GM18499 (cell line): Measurements from ENCODE around the gene COL15A1.
"Not testable (repeated sequence)": the region's sequence is repeated elsewhere in the genome, so short reads cannot be mapped to it uniquely, and the experiment has no call there.

Source experiments
- ATAC-seq: cut with Tn5 transposase; IDR thresholded peaks from one replicate; pipeline ENCODE4 v1.9.1; 2021; ENCODE audit warnings: moderate number of reproducible peaks; ENCODE audit not compliant: insufficient read depth, unreplicated experiment

The COL15A1 gene

DNA sequence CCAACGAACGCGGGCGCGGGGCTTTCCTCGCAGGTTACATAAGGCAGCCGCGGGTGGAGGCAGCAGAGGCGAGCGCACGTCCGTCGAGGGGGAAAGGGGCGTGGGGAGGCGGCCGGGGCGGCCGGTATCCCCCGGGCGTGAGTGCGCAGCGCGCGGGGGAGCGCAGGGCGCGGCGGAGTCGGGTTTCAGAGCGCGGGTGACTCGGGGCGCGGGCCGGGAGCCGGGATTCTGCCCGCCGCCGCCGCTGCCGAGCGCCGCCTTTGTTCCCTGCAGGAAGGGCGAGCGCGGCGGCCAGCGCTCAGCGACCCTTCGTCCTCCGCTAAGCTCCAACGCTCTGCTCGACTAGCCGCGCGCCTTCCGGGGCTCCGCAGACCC lies at the start of gene COL15A1:
TSS of gene COL15A1 (plus strand) at position 226 of the 375 bp plus-strand sequence. CDS start 155 bp downstream, outside the sequence.
- ATAC-seq, result no peak

- ATAC-seq, result no peak
Observed at GRCh38 chr9:98894171-98894570, 49.5 kb upstream of the COL15A1 start.

DNA sequence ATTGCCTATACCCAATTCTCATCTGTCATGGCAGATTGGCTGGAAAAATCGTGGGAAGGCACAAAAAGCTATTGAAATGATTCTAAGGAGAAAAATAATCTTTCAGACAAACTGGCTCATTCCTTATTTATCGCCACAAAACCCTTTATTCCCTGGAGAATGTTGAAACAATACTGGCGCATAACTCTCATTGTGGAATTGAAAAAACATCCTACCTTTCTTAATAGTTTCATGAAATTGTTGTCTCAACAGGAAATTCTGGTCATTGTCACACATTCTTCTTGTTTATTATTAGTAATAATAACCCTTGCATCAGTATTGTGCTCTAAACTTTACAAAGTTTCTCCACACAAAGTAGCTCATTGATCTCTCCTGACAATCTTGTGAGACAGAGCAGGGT lies 48.9 kb upstream of the COL15A1 start:
- ATAC-seq, result no peak

GRCh38 chr9:98896632-98897031 lies 47.1 kb upstream of the COL15A1 start:
- no peak for ATAC-seq

GRCh38 chr9:98897745-98898144 lies 46.0 kb upstream of the COL15A1 start:
- no peak for ATAC-seq

DNA sequence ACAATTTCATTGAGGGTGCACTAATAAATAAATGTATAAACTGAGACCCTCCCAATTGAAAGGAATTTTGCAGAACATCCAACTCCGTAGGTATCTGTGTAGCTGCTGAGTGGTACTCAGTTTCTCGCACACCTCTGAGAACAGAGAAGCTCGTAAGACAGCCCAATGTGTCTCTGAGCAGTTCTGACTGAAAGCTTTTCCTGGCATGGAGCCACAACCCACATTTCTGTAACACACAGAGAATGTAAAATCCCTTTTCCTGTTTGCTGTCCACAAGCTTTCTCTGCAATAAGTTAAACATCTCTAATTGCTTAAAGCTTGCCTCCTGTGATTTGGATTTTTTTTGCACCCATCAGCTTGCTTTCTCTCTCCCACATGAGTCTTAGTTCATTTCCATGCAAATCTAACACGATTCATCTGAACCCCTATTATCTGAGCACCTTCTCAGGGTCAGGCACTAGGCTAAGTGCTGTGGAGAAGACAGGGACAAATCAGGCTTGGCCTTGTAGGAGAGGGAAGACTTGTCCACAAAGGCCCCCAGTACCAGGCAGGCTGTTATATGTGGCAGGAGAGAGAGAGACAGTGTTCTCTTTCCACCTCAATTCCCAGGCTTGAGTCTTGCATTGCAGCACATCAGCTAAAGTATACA lies 44.2 kb upstream of the COL15A1 start:
- ATAC-seq, result no peak

GRCh38 chr9:98900244-98900643 lies 43.5 kb upstream of the COL15A1 start:
- no peak for ATAC-seq

- ATAC-seq, result no peak
Observed at GRCh38 chr9:98900725-98901124, 43.0 kb upstream of the COL15A1 start.

GRCh38 chr9:98901843-98902242 lies 41.9 kb upstream of the COL15A1 start:
- ATAC-seq, result not testable (repeated sequence)

- no peak for ATAC-seq
Observed at GRCh38 chr9:98902516-98902915, 41.2 kb upstream of the COL15A1 start.

DNA sequence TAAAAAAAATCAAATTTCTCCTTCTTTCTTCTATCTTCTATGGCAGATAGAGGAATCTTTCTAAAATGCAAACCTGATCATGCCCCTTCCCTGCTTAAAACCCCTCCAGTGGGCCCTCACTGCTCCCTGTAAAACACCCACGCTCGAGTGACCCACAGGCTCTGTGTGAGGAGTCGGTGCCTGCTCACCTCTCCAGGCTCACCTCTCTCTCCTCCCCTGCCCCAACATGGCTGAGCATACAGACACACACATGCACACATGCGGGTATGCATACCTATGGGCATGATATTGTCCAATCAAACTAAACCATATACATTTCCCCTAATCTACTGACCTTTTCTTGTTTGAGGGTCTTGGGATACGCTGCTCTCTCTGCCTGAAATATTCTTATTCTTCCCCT lies 40.8 kb upstream of the COL15A1 start:
- no peak for ATAC-seq

DNA sequence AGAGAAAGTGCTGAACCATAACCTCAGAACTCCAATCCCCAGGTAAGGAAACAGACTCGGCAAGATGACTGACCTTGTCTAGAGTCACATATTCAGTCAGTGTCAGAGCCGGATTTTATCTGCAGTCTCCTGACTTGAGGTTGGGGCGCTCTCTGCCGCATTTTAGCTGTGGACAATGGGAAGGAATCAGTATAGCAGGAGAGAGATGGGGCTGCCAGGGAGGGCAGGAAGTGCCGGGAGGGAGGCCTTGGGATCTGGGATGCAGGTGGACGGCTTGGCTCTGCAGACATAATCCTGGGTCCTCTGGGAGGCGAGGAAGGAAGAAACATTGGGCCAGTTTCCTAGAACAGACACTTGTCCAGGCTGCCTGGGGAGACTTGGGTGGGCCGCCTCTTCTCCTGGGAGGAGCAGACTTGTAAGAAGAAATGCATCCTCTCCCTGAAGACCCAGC lies 39.7 kb upstream of the COL15A1 start:
- no peak for ATAC-seq

- ATAC-seq, result no peak
Observed at GRCh38 chr9:98905015-98905414, 38.7 kb upstream of the COL15A1 start.

GRCh38 chr9:98906273-98907040 lies 37.2 kb upstream of the COL15A1 start:
- ATAC-seq, result no peak

DNA sequence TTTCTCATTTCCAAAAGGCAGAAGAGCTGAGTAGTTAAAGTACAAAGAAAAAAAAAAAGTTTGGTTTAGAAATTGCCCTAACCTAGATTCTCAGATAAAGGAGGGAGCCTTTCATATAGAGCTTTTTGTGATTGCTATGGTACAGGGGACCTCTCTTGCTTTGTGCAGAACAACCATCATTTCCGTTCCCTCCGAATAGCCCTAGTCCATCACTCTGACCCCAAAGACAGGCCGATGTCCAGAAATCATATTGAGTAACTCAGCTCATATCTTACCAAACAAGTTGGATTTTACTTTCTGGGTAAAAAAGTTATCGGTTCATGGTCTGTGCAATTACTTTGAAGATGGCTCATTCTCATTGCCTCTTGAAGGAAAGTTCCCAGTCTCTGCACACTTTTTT lies 36.7 kb upstream of the COL15A1 start:
- no peak for ATAC-seq

GRCh38 chr9:98908897-98909634 lies 34.6 kb upstream of the COL15A1 start:
- ATAC-seq, result no peak

- no peak for ATAC-seq
Observed at GRCh38 chr9:98909935-98910334, 33.8 kb upstream of the COL15A1 start.

GRCh38 chr9:98911042-98911441 lies 32.7 kb upstream of the COL15A1 start:
- no peak for ATAC-seq

GRCh38 chr9:98911738-98912137 lies 32.0 kb upstream of the COL15A1 start:
- ATAC-seq, result not testable (repeated sequence)

- no peak for ATAC-seq
Observed at GRCh38 chr9:98912450-98912849, 31.3 kb upstream of the COL15A1 start.

- ATAC-seq, result no peak
Observed at GRCh38 chr9:98913044-98913443, 30.7 kb upstream of the COL15A1 start.
